ENCODE results near the gene HTT.

The HTT gene

GRCh38 chr4:3285558-3286334 lies 211.3 kb downstream of the HTT start:
- DNase-seq (ENCODE audit: extremely low read depth in 1 of 2, low read depth in 1 of 2) = no peak

DNA sequence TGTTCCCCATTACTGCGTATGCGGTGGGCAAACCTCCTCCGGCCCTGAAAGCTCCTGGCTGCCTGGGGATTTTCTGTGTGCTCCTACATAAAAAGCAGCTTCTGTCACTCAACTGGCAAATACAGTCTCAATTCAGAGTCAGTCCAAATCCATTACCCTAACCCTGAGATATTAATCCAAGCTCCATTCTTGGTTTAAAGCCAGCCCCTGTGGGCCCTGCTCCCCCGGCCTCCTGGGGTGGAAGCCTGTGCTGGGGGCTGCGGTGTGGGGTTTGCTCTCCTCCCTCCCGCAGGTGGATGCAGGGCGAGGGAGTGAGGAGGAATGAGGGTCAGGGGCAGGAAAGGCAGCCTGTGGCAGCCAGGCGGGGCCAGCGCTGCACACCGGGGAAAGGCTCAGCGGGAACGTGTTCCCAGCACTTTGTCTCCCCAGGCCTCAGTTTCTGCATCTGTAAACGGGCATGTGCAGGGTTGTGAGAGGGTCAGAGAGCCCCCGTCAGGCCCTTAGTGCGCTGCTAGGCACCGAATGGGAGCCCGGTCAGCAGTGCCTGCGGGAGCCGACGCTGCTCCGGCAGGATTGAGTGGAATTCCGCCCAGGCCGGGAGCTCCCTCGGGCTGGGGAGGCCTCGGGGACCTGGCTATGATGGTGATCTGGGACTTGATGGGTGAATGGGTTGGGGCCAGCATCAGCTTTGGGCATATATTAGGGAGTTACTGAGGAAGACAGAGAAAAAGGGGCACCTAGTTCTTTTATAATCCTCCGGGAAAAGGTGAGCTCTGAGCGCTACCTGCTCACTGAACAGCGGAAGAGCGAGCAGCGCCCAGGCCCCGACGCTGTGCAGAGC lies 212.1 kb downstream of the HTT start:
- no peak for DNase-seq (ENCODE audit: extremely low read depth in 1 of 2, low read depth in 1 of 2)

DNA sequence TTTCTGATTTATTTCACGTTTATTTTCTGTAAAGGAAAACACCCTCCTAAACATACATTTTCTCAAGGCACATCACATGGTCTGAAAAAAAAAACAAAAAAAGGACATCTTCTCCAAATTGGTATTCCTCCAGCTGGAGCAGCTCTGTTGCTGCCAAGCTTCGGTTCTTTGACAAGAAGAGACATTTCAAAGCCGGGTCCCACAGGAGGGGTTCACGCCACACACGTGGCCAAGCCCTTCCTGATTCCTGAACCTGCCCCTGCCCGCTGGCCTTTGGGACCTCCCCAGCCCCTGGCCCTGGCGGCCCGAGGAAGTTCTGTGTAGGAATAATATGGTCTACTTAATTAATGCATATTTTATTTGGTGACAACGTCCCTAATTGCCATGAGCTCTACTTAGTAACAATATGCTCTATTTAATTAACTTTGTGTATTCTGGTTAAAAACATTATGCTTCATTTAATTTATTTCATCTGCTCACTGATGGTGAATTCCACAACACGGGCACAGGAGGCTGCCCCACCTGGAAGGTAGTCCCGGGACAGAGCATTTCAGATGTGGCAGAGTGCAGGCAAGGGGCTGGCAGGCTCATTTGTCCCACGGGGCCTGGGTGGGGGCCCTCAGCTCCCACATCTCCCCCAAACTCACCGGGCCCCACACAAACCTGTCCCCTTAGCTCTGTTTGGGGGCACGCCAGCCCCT lies 212.9 kb downstream of the HTT start:
- DNase-seq (ENCODE audit: extremely low read depth in 1 of 2, low read depth in 1 of 2) = no peak

- no peak for DNase-seq (ENCODE audit: extremely low read depth in 1 of 2, low read depth in 1 of 2)
Observed at GRCh38 chr4:3287972-3288570, 213.6 kb downstream of the HTT start.

GRCh38 chr4:3288571-3289094 lies 214.2 kb downstream of the HTT start:
- DNase-seq (ENCODE audit: extremely low read depth in 1 of 2, low read depth in 1 of 2) = no peak

- no peak for DNase-seq (ENCODE audit: extremely low read depth in 1 of 2, low read depth in 1 of 2)
Observed at GRCh38 chr4:3290476-3290875, 216.0 kb downstream of the HTT start.

DNA sequence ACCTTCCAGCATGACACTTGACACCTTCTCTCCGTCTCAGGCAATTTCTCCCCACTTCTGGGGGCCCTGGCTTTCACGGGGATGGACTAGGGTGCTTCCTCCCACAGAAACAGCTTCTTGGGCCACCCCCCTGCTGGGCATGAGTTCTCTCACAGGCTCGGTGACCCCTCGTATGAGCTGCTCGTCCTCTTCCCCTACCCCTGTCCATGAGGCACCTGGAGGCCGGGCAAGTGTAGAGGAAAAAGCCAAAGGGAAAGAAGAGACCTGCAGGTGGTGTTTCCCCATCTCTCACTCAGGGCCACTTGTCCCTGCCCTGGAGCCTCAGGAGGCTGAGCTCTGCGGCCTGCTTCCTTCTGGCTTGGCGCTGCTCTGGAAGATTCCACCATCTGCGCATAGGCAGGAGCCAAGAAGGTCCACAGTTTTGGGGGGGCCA lies 216.4 kb downstream of the HTT start:
- no peak for DNase-seq (ENCODE audit: extremely low read depth in 1 of 2, low read depth in 1 of 2)

GRCh38 chr4:3291411-3291968 lies 217.0 kb downstream of the HTT start:
- no peak for DNase-seq (ENCODE audit: extremely low read depth in 1 of 2, low read depth in 1 of 2)

- DNase-seq (ENCODE audit: extremely low read depth in 1 of 2, low read depth in 1 of 2) = no peak
Observed at GRCh38 chr4:3291969-3292570, 217.6 kb downstream of the HTT start.

DNA sequence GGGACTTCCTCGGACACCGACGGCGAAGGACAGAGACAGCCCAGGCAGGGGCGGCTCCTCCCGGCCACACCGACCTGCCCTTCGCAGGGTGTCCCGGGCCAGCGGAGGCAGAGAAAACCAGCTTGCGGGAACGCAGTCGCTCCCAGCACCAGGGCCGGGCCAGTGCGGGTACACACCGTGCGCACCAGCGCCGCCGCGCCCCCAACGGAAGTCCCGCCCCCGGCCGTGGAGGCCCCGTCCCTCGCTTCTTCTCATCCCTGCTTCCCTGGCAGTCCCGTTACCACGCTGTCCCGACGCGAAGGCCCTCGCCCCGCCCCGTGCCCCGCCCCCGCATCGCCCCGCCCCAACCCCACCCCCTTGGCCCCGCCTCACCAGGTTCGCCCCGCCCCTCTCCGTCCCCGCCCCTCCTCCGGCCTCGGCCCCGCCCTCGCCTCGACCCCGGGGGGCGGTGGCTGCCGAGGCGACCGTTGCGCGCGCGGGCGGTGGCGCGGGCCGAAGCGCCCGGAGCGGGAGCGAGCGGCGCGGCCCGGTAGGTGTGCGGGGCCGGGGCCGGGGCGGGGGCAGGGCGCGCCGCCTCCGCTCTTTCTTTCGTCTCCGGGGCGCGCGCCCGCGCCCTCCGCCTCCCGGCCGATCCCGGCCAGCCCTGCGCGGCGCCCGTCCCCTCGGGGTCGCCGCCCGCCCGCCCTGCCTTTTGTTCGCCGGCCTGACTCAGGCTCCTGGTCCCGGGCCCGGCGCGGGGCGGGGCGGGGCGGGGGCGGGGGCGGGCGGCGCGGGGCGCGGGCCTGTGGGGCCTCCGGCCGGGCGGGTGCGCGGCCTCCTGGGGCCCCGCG lies 218.3 kb downstream of the HTT start, which contains the start of gene RGS12:
Gene RGS12, plus strand, starts transcription at position 451 of the 830 bp plus-strand sequence. CDS start 23,150 bp downstream, outside the sequence.
- peak; percentile 58 to 63 for DNase-seq (ENCODE audit: extremely low read depth in 1 of 2, low read depth in 1 of 2)

Data from activated CD8-positive, alpha-beta memory T cell treated with anti-CD3 and anti-CD28 coated beads for 1 hour (primary cell).